ENCODE data around the gene UPF2.

The UPF2 gene

GRCh38 chr10:11885437-11886137, 157.0 kb downstream of the UPF2 start:
- DNase-seq (ENCODE audit: low read depth, low spot score) = no peak

- no peak for DNase-seq (ENCODE audit: low read depth, low spot score)
Measured at GRCh38 chr10:11884706-11885423, 157.7 kb downstream of the UPF2 start.

- no peak for DNase-seq (ENCODE audit: low read depth, low spot score)
Measured at GRCh38 chr10:11882646-11883375, 159.8 kb downstream of the UPF2 start.

GRCh38 chr10:11881477-11882417, 160.9 kb downstream of the UPF2 start:
- DNase-seq (ENCODE audit: low read depth, low spot score) = peak; percentile 47

- DNase-seq (ENCODE audit: low read depth, low spot score) = no peak
Measured at GRCh38 chr10:11881030-11881476, 161.6 kb downstream of the UPF2 start.

- no peak for DNase-seq (ENCODE audit: low read depth, low spot score)
Measured at GRCh38 chr10:11880151-11881029, 162.2 kb downstream of the UPF2 start.

GRCh38 chr10:11879387-11880094, 163.1 kb downstream of the UPF2 start:
- DNase-seq (ENCODE audit: low read depth, low spot score) = no peak

- no peak for DNase-seq (ENCODE audit: low read depth, low spot score)
Measured at GRCh38 chr10:11878776-11879175, 163.8 kb downstream of the UPF2 start.

GRCh38 chr10:11877591-11877905, 165.1 kb downstream of the UPF2 start:
- DNase-seq (ENCODE audit: low read depth, low spot score) = no peak

- DNase-seq (ENCODE audit: low read depth, low spot score) = no peak
Measured at GRCh38 chr10:11876805-11877590, 165.6 kb downstream of the UPF2 start.

- no peak for DNase-seq (ENCODE audit: low read depth, low spot score)
Measured at GRCh38 chr10:11876324-11876723, 166.3 kb downstream of the UPF2 start.

GRCh38 chr10:11875494-11876281, 166.9 kb downstream of the UPF2 start:
- no peak for DNase-seq (ENCODE audit: low read depth, low spot score)

- DNase-seq (ENCODE audit: low read depth, low spot score) = peak; percentile 45
Measured at GRCh38 chr10:11874568-11875493, 167.8 kb downstream of the UPF2 start.

GRCh38 chr10:11871466-11871865, 171.1 kb downstream of the UPF2 start:
- no peak for DNase-seq (ENCODE audit: low read depth, low spot score)

- no peak for DNase-seq (ENCODE audit: low read depth, low spot score)
Measured at GRCh38 chr10:11870900-11871400, 171.7 kb downstream of the UPF2 start.

GRCh38 chr10:11870461-11870780, 172.2 kb downstream of the UPF2 start:
- DNase-seq (ENCODE audit: low read depth, low spot score) = no peak

All from iPS DF 19.7 (cell line).